Hematopoietic multipotent progenitor cell treated with erythropoietin and hydrocortisone succinate and interleukin-3 and kit ligand, for 15 days (in vitro differentiated cells): ENCODE measurements around the gene COL6A3.
"Not testable (repeated sequence)": the region's sequence is repeated elsewhere in the genome, so short reads cannot be mapped to it uniquely, and the experiment has no call there.

ENCODE experiments used
- DNase-seq: peaks from one replicate; pipeline ENCODE4 v3.0.0-alpha.2; 2015; ENCODE audit warnings: low spot score

Gene COL6A3

DNA sequence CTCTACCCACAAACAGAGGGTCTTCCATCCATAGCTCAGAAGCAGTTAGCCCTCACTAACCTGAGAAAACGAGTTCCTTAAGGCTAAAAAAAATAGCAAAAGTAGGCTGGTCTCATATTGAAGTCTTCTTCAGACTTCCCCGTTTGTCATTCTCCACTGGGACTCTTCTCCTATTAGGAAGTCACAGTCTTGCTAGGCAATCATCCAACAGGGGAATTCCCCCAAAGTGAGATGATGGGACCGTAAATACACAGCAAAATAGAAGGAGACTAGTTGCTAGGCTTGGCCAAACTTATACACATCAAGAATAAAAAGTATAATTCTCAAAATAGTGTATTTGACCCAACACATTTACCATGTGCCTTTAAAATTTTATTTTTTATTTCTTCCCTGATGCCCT lies 34.3 kb downstream of the COL6A3 start:
- DNase-seq, result no peak

DNA sequence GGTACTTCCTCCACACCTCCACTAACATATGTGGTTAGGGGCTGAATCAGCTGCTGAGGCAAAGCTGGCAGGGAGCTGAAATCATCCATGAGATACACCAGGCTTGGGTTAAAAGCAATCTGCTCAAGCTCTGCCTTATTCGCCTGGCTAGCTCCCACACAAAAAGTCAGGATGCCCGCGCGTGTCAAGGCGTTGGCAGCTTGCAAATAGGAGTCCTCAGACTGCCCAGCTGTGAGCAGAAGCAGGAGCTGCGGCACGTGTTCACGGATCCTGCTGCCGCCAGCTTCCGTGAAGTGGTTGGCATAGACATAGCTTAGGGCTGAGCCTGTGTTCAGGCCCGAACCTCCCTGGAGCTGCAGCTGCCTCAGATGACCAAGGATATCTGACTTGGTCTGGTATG lies 35.3 kb downstream of the COL6A3 start:
- no peak for DNase-seq

- no peak for DNase-seq
Measured at GRCh38 chr2:237374284-237375060, 39.5 kb downstream of the COL6A3 start.

DNA sequence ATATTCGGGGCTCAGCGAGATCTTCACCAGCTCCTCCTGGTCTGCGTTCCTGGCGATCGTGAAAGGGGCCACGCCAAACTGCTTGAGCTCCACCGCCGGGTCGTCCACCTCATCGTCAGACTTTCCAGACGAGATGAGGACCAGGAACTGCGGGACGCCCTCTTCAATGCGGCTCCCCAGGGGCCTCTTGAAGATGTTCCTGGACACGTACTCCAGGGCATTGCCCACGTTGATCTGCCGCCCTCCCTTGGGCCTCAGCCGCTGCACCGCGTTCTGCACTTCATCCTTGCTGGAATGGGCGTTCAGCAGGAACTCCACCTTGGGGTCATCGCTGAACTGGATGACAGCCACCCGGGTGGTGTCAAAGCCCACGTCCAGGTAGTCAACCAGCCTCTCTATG lies 42.1 kb downstream of the COL6A3 start:
- no peak for DNase-seq

- no peak for DNase-seq
Measured at GRCh38 chr2:237365671-237366070, 48.3 kb downstream of the COL6A3 start.

GRCh38 chr2:237364655-237365054 lies 49.3 kb downstream of the COL6A3 start:
- DNase-seq, result no peak

DNA sequence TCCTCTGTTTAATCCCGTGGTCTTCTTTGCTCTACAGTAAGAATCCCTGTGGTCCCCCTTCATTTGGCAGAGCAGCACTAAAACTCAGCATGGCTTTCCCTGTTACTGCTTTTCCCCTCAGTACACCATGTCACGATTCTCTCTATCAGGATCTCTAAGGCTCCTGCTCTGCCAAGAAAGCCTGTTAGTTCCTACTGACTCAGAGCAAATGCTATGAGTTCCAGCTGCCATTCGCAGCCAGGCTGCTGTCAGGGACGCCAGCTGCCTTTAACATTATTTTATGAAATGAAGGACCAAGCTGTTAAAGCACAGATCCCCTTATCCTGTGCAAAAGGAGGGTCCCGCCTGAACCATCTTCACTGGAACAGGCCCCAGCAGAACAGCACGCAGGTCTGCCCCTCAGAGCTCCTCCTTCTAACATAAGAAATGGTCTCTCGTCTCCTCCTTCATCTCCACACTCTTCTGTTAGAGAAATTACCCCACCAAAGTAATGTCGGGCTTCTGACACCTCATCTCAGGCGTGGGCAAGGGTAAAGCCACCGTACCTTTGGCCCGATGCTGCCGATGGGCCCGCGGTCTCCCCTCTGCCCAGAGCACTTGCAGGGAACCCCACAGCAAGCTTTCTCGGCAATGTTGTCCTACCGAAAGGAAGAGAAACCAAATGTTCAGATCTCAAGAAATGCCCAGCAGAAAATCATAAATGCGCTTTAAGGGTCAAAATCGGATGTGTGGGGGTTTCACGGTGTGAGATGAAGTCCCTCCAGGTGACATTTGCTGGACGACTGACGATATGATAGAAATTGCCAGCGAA lies 52.6 kb downstream of the COL6A3 start:
- no peak for DNase-seq

- no peak for DNase-seq
Measured at GRCh38 chr2:237359894-237360780, 53.8 kb downstream of the COL6A3 start.

DNA sequence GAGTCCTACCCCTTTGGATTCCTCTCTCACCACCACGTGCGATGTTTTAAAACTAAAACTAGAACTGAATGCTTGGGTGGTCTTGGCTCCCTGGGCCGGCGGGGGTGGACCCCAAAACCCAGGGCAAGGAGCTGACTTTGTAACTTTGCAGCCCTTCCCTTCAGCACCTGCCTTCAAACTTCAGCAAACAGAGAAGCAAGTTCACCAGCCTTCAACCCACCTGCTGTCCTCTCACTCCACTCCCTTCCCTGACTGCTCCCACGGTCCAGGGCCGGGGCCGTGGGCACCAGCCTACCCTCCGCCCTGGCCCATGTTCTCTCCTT lies 54.5 kb downstream of the COL6A3 start:
- no peak for DNase-seq

GRCh38 chr2:237358721-237359517 lies 55.0 kb downstream of the COL6A3 start:
- no peak for DNase-seq

DNA sequence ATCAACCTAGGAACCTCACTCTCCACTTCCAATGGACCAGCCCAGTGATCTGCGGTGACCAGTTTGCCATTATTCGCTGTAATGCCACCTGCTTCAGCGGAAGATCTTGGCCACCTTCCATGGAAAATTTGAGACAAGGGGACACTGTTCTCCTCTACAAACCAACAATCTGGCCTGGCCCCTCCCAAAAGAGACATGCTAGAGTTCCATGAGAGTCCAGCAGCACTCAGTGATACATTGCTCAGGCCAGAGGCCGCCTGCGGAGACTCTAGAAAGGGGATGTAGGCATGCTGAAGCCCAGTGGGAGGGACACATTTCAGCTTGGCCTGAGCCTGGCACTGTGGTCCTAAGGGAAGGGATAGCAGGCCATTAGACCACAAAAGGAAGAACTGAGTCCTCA lies 58.3 kb downstream of the COL6A3 start:
- no peak for DNase-seq

GRCh38 chr2:237354892-237355291 lies 59.1 kb downstream of the COL6A3 start:
- DNase-seq, result no peak

GRCh38 chr2:237354172-237354571 lies 59.8 kb downstream of the COL6A3 start:
- not testable (repeated sequence) for DNase-seq

GRCh38 chr2:237353215-237353614 lies 60.7 kb downstream of the COL6A3 start:
- no peak for DNase-seq

- no peak for DNase-seq
Measured at GRCh38 chr2:237352279-237352845, 61.6 kb downstream of the COL6A3 start.

DNA sequence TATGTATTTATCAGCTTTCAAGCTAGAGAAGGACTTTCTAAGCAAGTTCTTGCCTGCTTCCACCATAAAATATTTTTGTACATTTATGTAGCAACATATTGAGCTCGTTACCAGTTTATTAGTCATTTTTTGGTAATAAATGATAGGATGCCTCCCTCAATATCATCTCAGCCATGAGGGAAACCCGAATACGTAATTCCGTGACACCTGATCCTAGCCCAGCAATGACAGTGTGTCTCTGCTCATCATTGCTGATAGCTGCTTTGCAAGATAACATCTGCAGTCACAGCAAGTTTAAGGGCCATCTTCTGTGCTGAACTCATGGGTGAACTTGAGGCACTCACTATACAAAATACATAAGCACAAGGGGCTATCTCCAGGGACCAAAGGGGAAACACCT lies 62.2 kb downstream of the COL6A3 start:
- no peak for DNase-seq

GRCh38 chr2:237351046-237351445 lies 62.9 kb downstream of the COL6A3 start:
- no peak for DNase-seq

DNA sequence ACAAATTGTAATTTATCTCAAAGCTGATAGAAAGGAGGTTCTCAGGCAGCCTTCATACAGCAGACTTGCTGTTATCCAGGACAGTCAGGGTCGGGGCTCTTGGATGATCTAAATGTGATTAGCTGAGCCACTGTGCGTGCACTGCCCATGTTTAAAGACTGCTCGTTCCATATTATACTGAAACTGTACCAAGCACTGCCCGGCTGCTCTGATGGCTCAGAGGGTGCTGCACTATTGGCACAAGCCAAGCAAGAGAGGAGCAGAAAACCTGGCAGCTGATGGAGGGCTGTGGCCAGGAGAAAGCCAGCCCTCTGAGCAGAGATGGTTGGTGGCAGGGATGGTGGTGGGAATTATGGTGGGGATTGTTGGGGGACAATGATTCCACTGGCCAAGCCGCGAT lies 63.4 kb downstream of the COL6A3 start:
- no peak for DNase-seq

DNA sequence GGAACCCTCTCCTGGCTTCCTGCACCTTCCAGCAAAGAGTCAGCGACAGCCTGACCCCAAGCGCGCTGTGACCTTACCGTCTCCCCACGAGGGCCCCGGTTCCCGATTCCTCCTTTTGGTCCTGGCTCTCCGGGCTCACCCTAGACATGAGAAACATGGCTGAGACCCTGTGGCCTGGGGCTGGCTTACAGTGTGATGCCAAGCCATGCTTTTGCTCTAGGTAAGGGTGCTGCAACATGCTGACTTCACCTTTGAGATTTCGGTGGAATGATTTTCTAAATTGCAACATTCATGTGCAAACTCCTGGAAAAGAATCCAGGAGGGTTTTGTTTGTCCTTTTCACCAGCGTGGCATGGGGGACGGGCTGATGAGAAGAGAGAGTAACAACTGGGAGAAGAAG lies 63.9 kb downstream of the COL6A3 start:
- DNase-seq, result no peak

GRCh38 chr2:237348281-237348865 lies 65.6 kb downstream of the COL6A3 start:
- DNase-seq, result no peak
